H1 (cell line): ENCODE data around the gene ZNF777. TPM values are rescaled to one million over a fixed set of nuclear protein-coding genes. Genes with fewer than 3 reads are reported as not detected.

Experiments
- CTCF ChIA-PET: fragments of 300-600 bp; sonication (Branson Sonifier 250); formaldehyde crosslinking; loops from one replicate; lab custom pipeline; 2021; ENCODE audit not compliant: partially characterized antibody; lab: Charles Lee
- POLR2A ChIA-PET: fragments of 300-600 bp; sonication (Branson Sonifier 250); formaldehyde crosslinking; loops from one replicate; lab custom pipeline; 2021; ENCODE audit warnings: inconsistent platforms; ENCODE audit not compliant: partially characterized antibody; lab: Charles Lee
- DNase-seq, 2 experiments: peaks; one replicate each; pipeline versions ENCODE4 v3.0.0 to v3.0.0-alpha.2; 2010 to 2022; ENCODE audit warnings: low spot score in 2 of 2, low read depth in 1 of 2, mixed read lengths in 1 of 2
- FAIRE-seq: peaks from 2 replicates; lab custom pipeline; 2011; peaks lifted over from hg19 to GRCh38; lab: Jason Lieb, UNC
- H2AFZ ChIP-seq: 2 replicates; pipeline ENCODE4 v1.8.1; 2012; ENCODE audit warnings: low read length, inconsistent platforms
- H2AK5ac ChIP-seq: 2 replicates; pipeline ENCODE4 v1.6.1; 2013; ENCODE audit warnings: low read depth, low read length
- H2BK120ac ChIP-seq: replicated peaks from 2 replicates; pipeline ENCODE3; 2013; ENCODE audit warnings: low read depth, low read length, inconsistent platforms
- H2BK12ac ChIP-seq: 2 replicates; pipeline ENCODE4 v1.6.1; 2013; ENCODE audit warnings: low read depth, low read length
- H2BK15ac ChIP-seq: 2 replicates; pipeline ENCODE4 v1.6.1; 2013; ENCODE audit warnings: low read length
- H2BK20ac ChIP-seq: 2 replicates; pipeline ENCODE4 v1.6.1; 2013; ENCODE audit warnings: low read length
- H2BK5ac ChIP-seq: 2 replicates; pipeline ENCODE4 v1.6.1; 2013; ENCODE audit warnings: low read depth, low read length
- H3K14ac ChIP-seq: 2 replicates; pipeline ENCODE4 v1.6.1; 2013; ENCODE audit warnings: inconsistent platforms; ENCODE audit not compliant: insufficient read length
- H3K18ac ChIP-seq: 2 replicates; pipeline ENCODE4 v1.6.1; 2013; ENCODE audit warnings: low read length; ENCODE audit errors: extremely low read depth
- H3K23ac ChIP-seq: 2 replicates; pipeline ENCODE4 v1.6.1; 2013; ENCODE audit warnings: inconsistent platforms; ENCODE audit not compliant: insufficient read length
- H3K23me2 ChIP-seq: 2 replicates; pipeline ENCODE4 v1.6.1; 2013; ENCODE audit warnings: low read depth, low read length
- H3K27ac ChIP-seq: 2 replicates; pipeline ENCODE4 v1.6.1; 2011; ENCODE audit warnings: low read depth, low read length, inconsistent platforms
- H3K27me3 ChIP-seq, 4 experiments: replicated peaks in 1 of 4; 1 replicate in 1 of 4; 2 replicates in 3 of 4; pipeline versions ENCODE4 v1.6.1 to v1.8.1; 2011 to 2013; ENCODE audit warnings: low read length in 3 of 4, mild to moderate bottlenecking in 3 of 4, inconsistent platforms in 2 of 4, mixed read lengths in 2 of 4, moderate library complexity in 1 of 4; ENCODE audit not compliant: control insufficient read depth in 3 of 4, insufficient read depth in 3 of 4; ENCODE audit errors: extremely low read depth in 1 of 4
- H3K36me3 ChIP-seq, 4 experiments: 2 replicates each; pipeline versions ENCODE4 v1.6.1 to v1.8.1; 2011 to 2013; ENCODE audit warnings: mild to moderate bottlenecking in 4 of 4, low read length in 3 of 4, moderate library complexity in 2 of 4, control low read depth in 1 of 4, inconsistent platforms in 1 of 4; ENCODE audit not compliant: insufficient read depth in 4 of 4, control insufficient read depth in 2 of 4
- H3K4ac ChIP-seq: replicated peaks from 2 replicates; pipeline ENCODE3; 2013; ENCODE audit warnings: low read length, low read depth, mixed read lengths, inconsistent platforms; ENCODE audit not compliant: insufficient read length
- H3K4me1 ChIP-seq, 4 experiments: replicated peaks in 1 of 4; 1 replicate in 1 of 4; 2 replicates in 3 of 4; pipeline versions ENCODE4 v1.6.1 to v1.8.1; 2011 to 2013; ENCODE audit warnings: low read length in 3 of 4, inconsistent platforms in 2 of 4, mixed read lengths in 1 of 4; ENCODE audit not compliant: insufficient read depth in 4 of 4, control insufficient read depth in 3 of 4
- H3K4me2 ChIP-seq, 2 experiments: 2 replicates each; pipeline versions ENCODE4 v1.6.1 to v1.8.1; 2011 to 2013; ENCODE audit warnings: low read depth in 2 of 2, low read length in 2 of 2, control low read depth in 1 of 2, inconsistent platforms in 1 of 2, mild to moderate bottlenecking in 1 of 2; ENCODE audit not compliant: insufficient read depth in 1 of 2
- H3K4me3 ChIP-seq, 4 experiments: fragments of 200-600, 300-600 bp in 1 of 4; sonication (generic), shearing (Covaris generic), sonication (Bioruptor Twin) in 1 of 4; 2 replicates each; pipeline versions ENCODE4 v1.5.1 to v1.8.1; 2011 to 2016; ENCODE audit warnings: low read length in 4 of 4, low read depth in 3 of 4, control low read depth in 2 of 4, inconsistent platforms in 2 of 4, mild to moderate bottlenecking in 2 of 4, mixed read lengths in 1 of 4, moderate library complexity in 1 of 4; ENCODE audit not compliant: insufficient read depth in 2 of 4; ENCODE audit errors: extremely low read depth in 1 of 4
- H3K56ac ChIP-seq: replicated peaks from 2 replicates; pipeline ENCODE3; 2013; ENCODE audit warnings: low read depth, mild to moderate bottlenecking, mixed read lengths, low read length, inconsistent platforms; ENCODE audit not compliant: insufficient read length
- H3K79me1 ChIP-seq: 2 replicates; pipeline ENCODE4 v1.6.1; 2013; ENCODE audit warnings: low read depth, low read length, control low read depth
- H3K79me2 ChIP-seq, 2 experiments: 2 replicates each; pipeline versions ENCODE4 v1.6.1 to v1.8.1; 2012 to 2013; ENCODE audit warnings: low read length in 2 of 2, mild to moderate bottlenecking in 2 of 2, inconsistent platforms in 1 of 2; ENCODE audit not compliant: insufficient read depth in 2 of 2, control insufficient read depth in 1 of 2
- H3K9ac ChIP-seq, 4 experiments: replicated peaks in 1 of 4; 1 replicate in 1 of 4; 2 replicates in 3 of 4; pipeline versions ENCODE4 v1.6.1 to v1.8.1; 2011 to 2013; ENCODE audit warnings: low read depth in 3 of 4, low read length in 3 of 4, control low read depth in 2 of 4, mild to moderate bottlenecking in 2 of 4, moderate library complexity in 2 of 4, inconsistent platforms in 1 of 4; ENCODE audit errors: extremely low read depth in 1 of 4
- H3K9me3 ChIP-seq, 2 experiments: 2 replicates each; pipeline versions ENCODE4 v1.6.1 to v1.8.1; 2012 to 2013; ENCODE audit warnings: mild to moderate bottlenecking in 2 of 2, moderate library complexity in 2 of 2, control low read depth in 1 of 2, inconsistent platforms in 1 of 2, low read depth in 1 of 2, low read length in 1 of 2, mixed read lengths in 1 of 2; ENCODE audit not compliant: insufficient read depth in 2 of 2
- H4K20me1 ChIP-seq, 2 experiments: replicated peaks in 1 of 2; 2 replicates each; pipeline versions ENCODE3 to v1.8.1; 2011 to 2013; ENCODE audit warnings: inconsistent platforms in 2 of 2, low read length in 2 of 2, mild to moderate bottlenecking in 1 of 2; ENCODE audit not compliant: insufficient read depth in 2 of 2, control insufficient read depth in 1 of 2
- H4K5ac ChIP-seq: 2 replicates; pipeline ENCODE4 v1.6.1; 2013; ENCODE audit warnings: low read length, low read depth, mixed read lengths, inconsistent platforms; ENCODE audit not compliant: insufficient read length
- H4K8ac ChIP-seq: 2 replicates; pipeline ENCODE4 v1.8.0; 2013; ENCODE audit warnings: mild to moderate bottlenecking, moderate library complexity, low read length, inconsistent platforms; ENCODE audit not compliant: insufficient read depth; ENCODE audit errors: extremely low read depth
- H4K91ac ChIP-seq: replicated peaks from 2 replicates; pipeline ENCODE3; 2013; ENCODE audit warnings: low read length, mixed read lengths, inconsistent platforms; ENCODE audit not compliant: insufficient read length
- CBX5 ChIP-seq: fragments of 300-800, 300-1000 bp; sonication (generic); IDR thresholded peaks from 2 replicates; pipeline ENCODE4 v1.7.1; 2016; ENCODE audit warnings: antibody characterized with exemption, low read length, low read depth
- CTBP2 ChIP-seq: IDR thresholded peaks from 2 replicates; pipeline ENCODE4 v1.7.0; 2011; ENCODE audit warnings: borderline replicate concordance, mild to moderate bottlenecking, moderate library complexity, mixed read lengths, low read length; ENCODE audit not compliant: insufficient read depth, insufficient read length
- CTCF ChIP-seq, 3 experiments: IDR thresholded peaks; 1 replicate in 2 of 3; 2 replicates in 1 of 3; pipeline versions ENCODE4 v1.5.1 to v1.6.1; 2011; ENCODE audit warnings: low read length in 3 of 3, mild to moderate bottlenecking in 3 of 3, inconsistent platforms in 2 of 3, low read depth in 1 of 3, moderate library complexity in 1 of 3; ENCODE audit not compliant: insufficient read depth in 1 of 3; ENCODE audit errors: control extremely low read depth in 1 of 3
- RAD21 ChIP-seq, 2 experiments: IDR thresholded peaks in 1 of 2; conservative IDR thresholded peaks in 1 of 2; 2 replicates each; pipeline ENCODE4 v1.6.1; 2011; ENCODE audit warnings: low read depth in 2 of 2, low read length in 2 of 2, improper control_type of control experiment in 1 of 2, inconsistent platforms in 1 of 2, mild to moderate bottlenecking in 1 of 2, moderate library complexity in 1 of 2
- WGBS, 2 experiments: shearing (Covaris generic) in 1 of 2; methylation state at CpG; one replicate each; pipeline versions ENCODE4 v1.1.6 to v1.1.7; 2013 to 2015; ENCODE audit warnings: low lambda C conversion rate in 2 of 2, mixed read lengths in 2 of 2, inconsistent platforms in 1 of 2, low coverage in 1 of 2, missing lambda C conversion rate in 1 of 2; ENCODE audit not compliant: insufficient replicate concordance in 2 of 2, insufficient coverage in 1 of 2, insufficient read length in 1 of 2; ENCODE audit errors: extremely low coverage in 1 of 2, missing lambda C conversion rate in 1 of 2; 5-methylcytosine and 5-hydroxymethylcytosine counted together
- polyA plus RNA-seq, 7 experiments: library from polyadenylated mRNA; depleted of rRNA in 3 of 7; stranded (reverse) in 5 of 7; unstranded in 2 of 7; fragments of >200 nt in 5 of 7; fragments of 200-250 nt in 2 of 7; gene quantifications; 1 replicate in 5 of 7; 2 replicates in 1 of 7; 4 replicates in 1 of 7; pipeline versions ENCODE4 v1.2.1 to v1.2.3, GENCODE V29; 2011 to 2013; ENCODE audit warnings: missing spikeins in 2 of 7, mixed read lengths in 2 of 7
- total RNA-seq: library from RNA; stranded (reverse); fragmentation: NEBNext Ultra II Directional; extraction: Animal tissue kit (Norgen Biotek cat#: 25700); gene quantifications from 2 replicates; pipeline ENCODE4 v1.2.1, GENCODE V29; 2021

Gene ZNF777
- total and polyA plus RNA-seq, 2 of the 8 experiments (the other 6 are each of a cell fraction or from before 2014, with no cell fraction given), result 8.0 to 10.1 TPM

DNA sequence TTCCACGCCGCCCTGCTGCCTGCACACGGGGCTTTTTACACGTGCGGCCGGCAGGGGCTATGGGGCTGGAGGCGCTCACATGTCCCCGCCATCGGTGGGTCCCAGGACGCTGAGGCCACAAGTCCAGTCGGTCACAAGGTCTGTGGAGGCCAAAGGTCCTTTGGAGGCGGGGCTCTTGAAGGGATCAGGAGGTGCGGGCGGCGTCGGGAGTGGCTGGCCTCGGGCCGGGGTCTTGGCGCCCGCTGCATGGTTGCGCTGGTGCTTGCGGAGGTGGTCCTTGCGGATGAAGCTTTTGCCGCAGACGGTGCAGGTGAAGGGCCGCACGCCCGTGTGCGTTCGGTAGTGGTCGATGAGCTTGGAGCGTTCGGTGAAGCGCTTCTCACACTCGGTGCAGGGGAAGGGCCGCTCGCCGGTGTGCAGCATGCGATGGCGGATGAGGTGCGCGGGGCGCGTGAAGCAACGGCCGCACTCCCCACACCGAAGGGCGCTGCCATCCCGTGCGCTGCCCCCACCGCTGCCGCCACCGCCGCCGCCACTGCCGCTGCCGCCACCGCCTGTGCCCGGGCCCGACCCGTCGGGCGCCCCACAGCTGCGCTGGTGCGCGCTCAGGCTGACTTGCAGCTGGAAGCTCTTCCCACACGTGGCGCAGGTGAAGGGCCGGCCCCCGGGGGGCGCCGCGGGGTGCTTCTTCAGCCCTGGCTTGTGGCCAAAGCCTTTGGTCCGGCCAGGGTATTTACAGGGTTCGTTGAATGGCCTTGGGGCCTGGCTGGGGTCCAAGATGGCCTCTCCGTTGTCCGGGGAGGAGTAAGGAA lies 13.7 kb upstream of the ZNF777 start:
- Histone ChIP-seq H4K20me1 (peaks cover 0 to 2% of the 10 kb centered on the region in 2 experiments), H3K23me2 (no peaks in the 10 kb centered on the region), H3K9me3 (peaks cover 4 to 6% of the 10 kb centered on the region in 2 experiments; a peak in 1 of 4 replicates), H4K5ac (no peak overlapping the region), H3K79me2 (no peaks in the 10 kb centered on the region), H3K27ac (no peak overlapping the region), H2BK12ac (no peak overlapping the region), H2BK15ac (no peak overlapping the region), H3K23ac (no peak overlapping the region), H2BK5ac (no peak overlapping the region), H3K79me1 (0 out of 2 replicates have a peak, but pooled peaks cover 3% of the 10 kb centered on the region), H2AK5ac (no peak overlapping the region), H3K9ac (no peak overlapping the region), H4K8ac (peak overlapping the region; percentile 2), H2AFZ (no peak overlapping the region), H4K91ac (no peak overlapping the region), H3K56ac (no peak overlapping the region), H3K4me1 (peaks cover 0 to 11% (median 8%) of the 10 kb centered on the region in 4 experiments; a peak in 6 of 7 replicates), H2BK120ac (no peak overlapping the region), H3K4ac (no peak overlapping the region), H3K18ac (no peak overlapping the region), H3K4me3 (no peak overlapping the region), H3K27me3 (no peaks in the 10 kb centered on the region), H2BK20ac (no peak overlapping the region), H3K14ac (no peak overlapping the region), H3K36me3 (peaks cover 2 to 28% (median 11%) of the 10 kb centered on the region in 4 experiments; a peak in 7 of 8 replicates), H3K4me2 (no peak overlapping the region)
- ChIA-PET POLR2A (interaction anchor here (5.0 kb wide), 1 partner anchor 14 kb away, joined by 26 read pairs; the partner anchor contains the start of gene ZNF777), CTCF (interaction anchor here (0.6 to 3.1 kb wide), 13 partner anchors 8 to 188 kb away, joined by 3 to 12 read pairs (median 3); partner anchors contain the start of gene ZNF777)
- no peak for TF ChIP-seq CBX5
- peak; percentile 21 to 39 (median 35) for TF ChIP-seq CTCF (IDR thresholded peaks at IDR 0.05; ENCODE audit: control extremely low read depth in 1 of 3, insufficient read depth in 1 of 3, low read depth in 1 of 3, low read length in 3 of 3)
- TF ChIP-seq CTBP2, result no peak
- peak; percentile 2 to 39; a peak in 2 of 4 replicates for TF ChIP-seq RAD21 (IDR thresholded peaks at IDR 0.05 in 1 of 2, conservative IDR thresholded peaks at IDR 0.05 in 1 of 2; ENCODE audit: low read depth in 2 of 2, low read length in 2 of 2)
- DNase-seq (no peak), FAIRE-seq (no peak)
- WGBS, 2 experiments, result 93% methylated on average over 41 of the region's 77 CpGs; no CpG with 5 or more reads in 1 of the 2 experiments
